Anterior cingulate cortex (tissue), 58 donors: ENCODE results near the gene TMED9.

Experiments
- DNase-seq, 58 donors: peaks; one replicate each; lab custom pipeline; 2025; lab: John Stamatoyannopoulos, UW

Gene TMED9

GRCh38 chr5:177575488-177575887, 16.5 kb upstream of the TMED9 start:
- no peak for DNase-seq

- no peak for DNase-seq
These were observed 15.8 kb upstream of the TMED9 start for GRCh38 chr5:177576169-177576568.

- no peak for DNase-seq
These were observed 13.7 kb upstream of the TMED9 start for GRCh38 chr5:177578316-177578715.

- no peak for DNase-seq
These were observed 3.5 kb upstream of the TMED9 start for GRCh38 chr5:177588413-177588909.

- no peak for DNase-seq
These were observed 1.6 kb upstream of the TMED9 start for GRCh38 chr5:177590406-177590805.

- no peak for DNase-seq
These were observed 353 bp upstream of the TMED9 start for GRCh38 chr5:177591690-177592009.

- no peak for DNase-seq
These were observed 902 bp downstream of the TMED9 start for GRCh38 chr5:177592905-177593304.

GRCh38 chr5:177593511-177593910, 1.5 kb downstream of the TMED9 start:
- no peak for DNase-seq

GRCh38 chr5:177594071-177594470, 2.1 kb downstream of the TMED9 start:
- no peak for DNase-seq

- no peak for DNase-seq
These were observed 3.1 kb downstream of the TMED9 start for GRCh38 chr5:177595026-177595585.

- no peak for DNase-seq
These were observed 4.2 kb downstream of the TMED9 start for GRCh38 chr5:177595991-177596774.

- DNase-seq: no peak
These were observed 4.8 kb downstream of the TMED9 start for GRCh38 chr5:177596775-177597238.

- DNase-seq: no peak
These were observed 6.5 kb downstream of the TMED9 start for GRCh38 chr5:177598477-177598876.

GRCh38 chr5:177599731-177600507, 7.9 kb downstream of the TMED9 start, which contains the start of gene B4GALT7:
TSS of gene B4GALT7 (plus strand) at chr5:177600132. CDS start at chr5:177600211, 79 bp downstream.
- DNase-seq: peak; percentile 24 to 90 (median 72)

GRCh38 chr5:177600508-177601018, 8.6 kb downstream of the TMED9 start:
- DNase-seq: peak in 3 of 58 donors; percentile 38 to 70 (median 63)

GRCh38 chr5:177601126-177601525, 9.1 kb downstream of the TMED9 start:
- no peak for DNase-seq

- no peak for DNase-seq
These were observed 9.8 kb downstream of the TMED9 start for GRCh38 chr5:177601577-177602457.

GRCh38 chr5:177602458-177602830, 10.4 kb downstream of the TMED9 start:
- DNase-seq: no peak

- no peak for DNase-seq
These were observed 11.6 kb downstream of the TMED9 start for GRCh38 chr5:177603631-177604030.

GRCh38 chr5:177604116-177604521, 12.1 kb downstream of the TMED9 start:
- DNase-seq: no peak
